Small intestine (tissue), 7 donors: ENCODE results near the gene FBXW11. TPM values are rescaled to one million over a fixed set of nuclear protein-coding genes. Genes with fewer than 3 reads are reported as not detected.

Experiments used
- DNase-seq, 2 donors: peaks; one replicate each; pipeline versions ENCODE4 v3.0.0 to v3.0.0-alpha.2; 2013
- FAIRE-seq: peaks from 2 replicates; lab custom pipeline; 2012; peaks lifted over from hg19 to GRCh38; lab: Jason Lieb, UNC
- H3K27ac ChIP-seq, 3 donors: one replicate each; pipeline ENCODE4 v1.5.1; 2013; ENCODE audit warnings: low read length in 2 of 3, mild to moderate bottlenecking in 2 of 3, control low read depth in 1 of 3, inconsistent platforms in 1 of 3, low read depth in 1 of 3, moderate library complexity in 1 of 3
- H3K27me3 ChIP-seq, 3 donors: one replicate each; pipeline ENCODE4 v1.6.1; 2013; ENCODE audit warnings: low read length in 3 of 3, inconsistent platforms in 1 of 3; ENCODE audit not compliant: control insufficient read depth in 3 of 3, insufficient read depth in 3 of 3
- H3K36me3 ChIP-seq, 3 donors: one replicate each; pipeline ENCODE4 v1.6.1; 2013; ENCODE audit warnings: low read length in 3 of 3, inconsistent platforms in 1 of 3, low read depth in 1 of 3, mild to moderate bottlenecking in 1 of 3, moderate library complexity in 1 of 3; ENCODE audit not compliant: control insufficient read depth in 3 of 3, insufficient read depth in 2 of 3
- H3K4me1 ChIP-seq, 3 donors: one replicate each; pipeline ENCODE4 v1.6.1; 2013; ENCODE audit warnings: low read length in 2 of 3, inconsistent platforms in 1 of 3, low read depth in 1 of 3, mild to moderate bottlenecking in 1 of 3, moderate library complexity in 1 of 3; ENCODE audit not compliant: control insufficient read depth in 3 of 3, insufficient read depth in 2 of 3
- H3K4me3 ChIP-seq, 3 donors: one replicate each; pipeline ENCODE4 v1.5.1; 2013; ENCODE audit warnings: low read length in 3 of 3, control low read depth in 1 of 3, inconsistent platforms in 1 of 3, low read depth in 1 of 3, mild to moderate bottlenecking in 1 of 3, moderate library complexity in 1 of 3
- H3K9me3 ChIP-seq, 2 donors: one replicate each; pipeline ENCODE4 v1.6.1; 2013; ENCODE audit warnings: low read depth in 1 of 2, low read length in 1 of 2; ENCODE audit not compliant: control insufficient read depth in 2 of 2, insufficient read depth in 1 of 2
- WGBS, 3 donors: extraction: QIAGEN DNeasy Blood & Tissue Kit; methylation state at CpG; one replicate each; pipeline ENCODE4 v1.1.7; 2013; 5-methylcytosine and 5-hydroxymethylcytosine counted together
- polyA plus RNA-seq, 4 donors: library from polyadenylated mRNA; stranded (reverse) in 3 of 4; unstranded in 1 of 4; fragments of 200-250 nt in 3 of 4; fragments of 120-200 nt in 1 of 4; gene quantifications; one replicate each; pipeline versions ENCODE4 v1.2.1 to v1.2.3, GENCODE V29; 2013
- donor health status: healthy with polysubstance abuse.
- donor health status: control.
- donor health status: control.
- donor health status: Bipolar disorder and iron deficiency.
- donor health status: healthy.

The FBXW11 gene
- polyA plus RNA-seq, 4 donors, result 12.2 to 37.1 (median 15.8) TPM

GRCh38 chr5:172049226-172049796, 42.9 kb upstream of the FBXW11 start:
- Histone ChIP-seq H3K27ac (no peak overlapping the region), H3K27me3 (no peaks in the 10 kb centered on the region), H3K4me1 (no peaks in the 10 kb centered on the region), H3K4me3 (no peak overlapping the region), H3K9me3 (no peaks in the 10 kb centered on the region), H3K36me3 (peaks cover 3 to 46% (median 7%) of the 10 kb centered on the region in 3 donors)
- WGBS, 3 donors, result 88 to 93% (median 92%) methylated on average over 12 of the region's 12 CpGs
- no peak for DNase-seq
- no peak for FAIRE-seq

- WGBS, 3 donors, result 92 to 97% (median 94%) methylated on average over 12 of the region's 12 CpGs
- DNase-seq (no peak), FAIRE-seq (no peak)
- H3K27me3 ChIP-seq, result no peaks in the 10 kb centered on the region
- H3K9me3 ChIP-seq, result no peaks in the 10 kb centered on the region
- no peaks in the 10 kb centered on the region for H3K4me1 ChIP-seq
- no peak overlapping the region for H3K27ac ChIP-seq
- no peak overlapping the region for H3K4me3 ChIP-seq
- peaks cover 3 to 46% (median 7%) of the 10 kb centered on the region in 3 donors for H3K36me3 ChIP-seq
Observed at GRCh38 chr5:172048539-172049101, 42.2 kb upstream of the FBXW11 start.

- 74 to 100% (median 86%) methylated on average over 1 of the region's 1 CpG for WGBS, 3 donors
- Histone ChIP-seq H3K4me3 (no peak overlapping the region), H3K36me3 (peaks cover 3 to 45% (median 7%) of the 10 kb centered on the region in 3 donors), H3K27ac (no peak overlapping the region), H3K4me1 (no peaks in the 10 kb centered on the region), H3K27me3 (no peaks in the 10 kb centered on the region), H3K9me3 (no peaks in the 10 kb centered on the region)
- DNase-seq (no peak), FAIRE-seq (no peak)
Observed at GRCh38 chr5:172048170-172048422, 41.7 kb upstream of the FBXW11 start.

- H3K4me1 ChIP-seq, result no peaks in the 10 kb centered on the region
- H3K4me3 ChIP-seq, result no peak overlapping the region
- H3K27ac ChIP-seq, result no peak overlapping the region
- FAIRE-seq, result no peak
- 90 to 95% (median 91%) methylated on average over 4 of the region's 4 CpGs for WGBS, 3 donors
- no peak for DNase-seq
- peaks cover 3 to 31% (median 3%) of the 10 kb centered on the region in 3 donors for H3K36me3 ChIP-seq
- no peaks in the 10 kb centered on the region for H3K9me3 ChIP-seq
- H3K27me3 ChIP-seq, result no peaks in the 10 kb centered on the region
Observed at GRCh38 chr5:172046593-172046992, 40.2 kb upstream of the FBXW11 start.

GRCh38 chr5:172045315-172045632, 38.8 kb upstream of the FBXW11 start:
- no peak overlapping the region for H3K4me3 ChIP-seq
- H3K9me3 ChIP-seq, result no peaks in the 10 kb centered on the region
- no peaks in the 10 kb centered on the region for H3K27me3 ChIP-seq
- no peak for FAIRE-seq
- H3K27ac ChIP-seq, result no peak overlapping the region
- peaks cover 3 to 26% (median 3%) of the 10 kb centered on the region in 3 donors for H3K36me3 ChIP-seq
- 82 to 87% (median 87%) methylated on average over 7 of the region's 7 CpGs for WGBS, 3 donors
- DNase-seq, result no peak
- no peaks in the 10 kb centered on the region for H3K4me1 ChIP-seq

- no peak for FAIRE-seq
- 89 to 97% (median 93%) methylated on average over 14 of the region's 14 CpGs for WGBS, 3 donors
- no peak for DNase-seq
- Histone ChIP-seq H3K36me3 (peaks cover 3 to 24% (median 3%) of the 10 kb centered on the region in 3 donors), H3K9me3 (no peaks in the 10 kb centered on the region), H3K27me3 (no peaks in the 10 kb centered on the region), H3K27ac (no peak overlapping the region), H3K4me1 (no peaks in the 10 kb centered on the region), H3K4me3 (no peak overlapping the region)
Observed at GRCh38 chr5:172044631-172045314, 38.3 kb upstream of the FBXW11 start.

- H3K36me3 ChIP-seq, result peaks cover 3 to 19% (median 3%) of the 10 kb centered on the region in 3 donors
- no peaks in the 10 kb centered on the region for H3K27me3 ChIP-seq
- no peaks in the 10 kb centered on the region for H3K9me3 ChIP-seq
- 87 to 95% (median 94%) methylated on average over 13 of the region's 13 CpGs for WGBS, 3 donors
- FAIRE-seq (no peak), DNase-seq (no peak)
- no peaks in the 10 kb centered on the region for H3K4me1 ChIP-seq
- H3K4me3 ChIP-seq, result no peak overlapping the region
- H3K27ac ChIP-seq, result no peak overlapping the region
Observed at GRCh38 chr5:172043865-172044264, 37.4 kb upstream of the FBXW11 start.

- no peaks in the 10 kb centered on the region for H3K27me3 ChIP-seq
- no peaks in the 10 kb centered on the region for H3K4me1 ChIP-seq
- DNase-seq (no peak), FAIRE-seq (no peak)
- H3K4me3 ChIP-seq, result no peak overlapping the region
- 87 to 91% (median 87%) methylated on average over 13 of the region's 13 CpGs for WGBS, 3 donors
- H3K36me3 ChIP-seq, result peaks cover 3 to 15% (median 3%) of the 10 kb centered on the region in 3 donors
- H3K9me3 ChIP-seq, result no peaks in the 10 kb centered on the region
- H3K27ac ChIP-seq, result no peak overlapping the region
Observed at GRCh38 chr5:172042183-172042582, 35.7 kb upstream of the FBXW11 start.
